Neural cell (in vitro differentiated cells): ENCODE measurements around the gene VAV2. TPM values are rescaled to one million over a fixed set of nuclear protein-coding genes. Genes with fewer than 3 reads are reported as not detected.

Source experiments
- H2AFZ ChIP-seq: fragments of 200-600, 300-800 bp; sonication (generic), shearing (Covaris generic); 2 replicates; pipeline ENCODE4 v1.6.0; 2014; ENCODE audit warnings: low read depth, mild to moderate bottlenecking, antibody characterized with exemption, low read length, moderate library complexity
- H3F3A ChIP-seq: fragments of 200-600 bp; shearing (Covaris generic); 2 replicates; pipeline ENCODE4 v1.6.1; 2016; ENCODE audit warnings: mild to moderate bottlenecking, moderate library complexity, mixed read lengths, antibody characterized with exemption, low read length; ENCODE audit not compliant: insufficient read depth, poor library complexity, severe bottlenecking
- H3K27ac ChIP-seq: fragments of 200-600, 300-800 bp; sonication (generic), shearing (Covaris generic); 2 replicates; pipeline ENCODE4 v1.5.1; 2014; ENCODE audit warnings: mild to moderate bottlenecking, low read length, moderate library complexity
- H3K27me3 ChIP-seq: fragments of 300-800, 200-600 bp; sonication (generic), shearing (Covaris generic); 2 replicates; pipeline ENCODE4 v1.6.0; 2014; ENCODE audit warnings: mild to moderate bottlenecking, low read depth, low read length, moderate library complexity; ENCODE audit not compliant: insufficient read depth
- H3K36me3 ChIP-seq: fragments of 300-800, 200-600 bp; sonication (generic), shearing (Covaris generic); 2 replicates; pipeline ENCODE4 v1.5.1; 2014; ENCODE audit warnings: mild to moderate bottlenecking, antibody characterized with exemption, low read length, moderate library complexity; ENCODE audit not compliant: insufficient read depth
- H3K4me2 ChIP-seq: fragments of 300-800, 200-600 bp; sonication (generic), shearing (Covaris generic); 2 replicates; pipeline ENCODE4 v1.6.0; 2014; ENCODE audit warnings: mild to moderate bottlenecking, low read length
- H3K4me3 ChIP-seq: fragments of 300-800, 200-600 bp; sonication (generic), shearing (Covaris generic); 2 replicates; pipeline ENCODE4 v1.5.1; 2014; ENCODE audit warnings: mild to moderate bottlenecking, low read length, moderate library complexity
- H3K79me2 ChIP-seq: fragments of 200-600 bp; shearing (Covaris generic); replicated peaks from 2 replicates; pipeline ENCODE4 v1.6.0; 2014; ENCODE audit warnings: mild to moderate bottlenecking, low read length, moderate library complexity; ENCODE audit not compliant: insufficient read depth
- H3K9ac ChIP-seq: fragments of 300-800, 200-600 bp; sonication (generic), shearing (Covaris generic); 2 replicates; pipeline ENCODE4 v1.6.1; 2016; ENCODE audit warnings: mild to moderate bottlenecking, low read length, mixed read lengths
- H3K9me2 ChIP-seq: fragments of 200-600 bp; shearing (Covaris generic); 2 replicates; pipeline ENCODE4 v1.6.1; 2016; ENCODE audit warnings: mild to moderate bottlenecking, low read length, mixed read lengths; ENCODE audit not compliant: insufficient read depth
- H3K9me3 ChIP-seq: fragments of 200-600, 300-800 bp; sonication (generic), shearing (Covaris generic); 2 replicates; pipeline ENCODE4 v1.6.1; 2016; ENCODE audit warnings: mild to moderate bottlenecking, mixed run types, low read length, moderate library complexity, mixed read lengths
- H4K20me1 ChIP-seq: fragments of 200-600 bp; shearing (Covaris generic); 2 replicates; pipeline ENCODE4 v1.6.1; 2016; ENCODE audit warnings: mild to moderate bottlenecking, mixed run types; ENCODE audit not compliant: insufficient read depth
- CTCF ChIP-seq: fragments of 450-650 bp; IDR thresholded peaks from 2 replicates; pipeline ENCODE4 v1.5.1; 2014; ENCODE audit warnings: antibody characterized with exemption, mild to moderate bottlenecking, moderate library complexity; ENCODE audit not compliant: poor library complexity, severe bottlenecking
- EP300 ChIP-seq: fragments of 450-650 bp; conservative IDR thresholded peaks from 2 replicates; pipeline ENCODE4 v1.6.1; 2014; ENCODE audit warnings: antibody characterized with exemption, mild to moderate bottlenecking, moderate library complexity; ENCODE audit not compliant: poor library complexity, severe bottlenecking
- EZH2 ChIP-seq: fragments of 200-600, 300-800 bp; shearing (Covaris generic), sonication (generic); IDR thresholded peaks from 2 replicates; pipeline ENCODE4 v1.6.1; 2014; ENCODE audit warnings: antibody characterized with exemption, low read length, borderline replicate concordance, mild to moderate bottlenecking; ENCODE audit not compliant: insufficient read depth, poor library complexity, severe bottlenecking
- MXI1 ChIP-seq: fragments of 450-650 bp; conservative IDR thresholded peaks from 2 replicates; pipeline ENCODE4 v1.6.1; 2014; ENCODE audit warnings: antibody characterized with exemption, mild to moderate bottlenecking; ENCODE audit not compliant: poor library complexity, severe bottlenecking
- POLR2AphosphoS5 ChIP-seq: IDR thresholded peaks from 2 replicates; pipeline ENCODE4 v1.6.1; 2012
- RAD21 ChIP-seq: fragments of 450-650 bp; conservative IDR thresholded peaks from 2 replicates; pipeline ENCODE4 v1.6.1; 2014; ENCODE audit warnings: antibody characterized with exemption, mild to moderate bottlenecking, moderate library complexity
- SMC3 ChIP-seq: fragments of 450-650 bp; conservative IDR thresholded peaks from 2 replicates; pipeline ENCODE4 v1.6.1; 2014; ENCODE audit warnings: antibody characterized with exemption, mild to moderate bottlenecking, moderate library complexity; ENCODE audit not compliant: poor library complexity
- TAF1 ChIP-seq: IDR thresholded peaks from 2 replicates; pipeline ENCODE4 v1.6.1; 2012; ENCODE audit warnings: low read depth
- polyA plus RNA-seq: library from polyadenylated mRNA; depleted of rRNA; stranded (reverse); fragments of >200 nt; gene quantifications from 2 replicates; pipeline ENCODE4 v1.2.3, GENCODE V29; 2014
- TF ChIP-seq, protein P1 (sequence below): IDR thresholded peaks from 2 replicates; pipeline ENCODE4 v1.6.1; 2012; ENCODE audit warnings: borderline replicate concordance

Gene VAV2
- polyA plus RNA-seq, 1 donor from 2014 or later, result 35.2 TPM

DNA sequence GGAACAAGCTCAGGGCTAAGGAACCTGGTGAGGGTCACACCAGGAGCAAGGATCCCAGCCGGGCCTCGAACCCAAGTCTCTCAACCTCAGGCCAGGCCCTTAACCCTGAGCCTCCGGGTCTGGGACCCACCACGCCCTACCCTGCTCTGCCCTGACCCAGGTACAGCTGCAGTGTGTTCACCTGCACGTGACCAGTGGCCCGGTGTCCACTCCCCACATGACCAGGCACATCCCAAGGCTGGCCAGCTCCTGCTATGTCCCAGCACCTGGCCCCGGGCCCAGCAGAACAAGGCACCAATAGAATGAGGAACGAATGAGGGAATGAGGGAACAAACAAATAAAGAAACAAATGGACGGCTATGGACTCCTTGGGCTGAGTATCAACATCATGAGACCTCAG is 142.0 kb downstream of the VAV2 start:
- H3K9me3 ChIP-seq, result no peaks in the 10 kb centered on the region
- no peak overlapping the region for H3K27ac ChIP-seq
- H4K20me1 ChIP-seq, result no peaks in the 10 kb centered on the region
- H3K4me2 ChIP-seq, result no peak overlapping the region
- no peak overlapping the region for H3K4me3 ChIP-seq
- no peaks in the 10 kb centered on the region for H3K27me3 ChIP-seq
- no peaks in the 10 kb centered on the region for H3F3A ChIP-seq
- peaks cover 6% of the 10 kb centered on the region for H3K79me2 ChIP-seq
- H2AFZ ChIP-seq, result no peak overlapping the region
- H3K9ac ChIP-seq, result no peak overlapping the region
- H3K9me2 ChIP-seq, result no peaks in the 10 kb centered on the region
- TF ChIP-seq CTCF (no peak), POLR2AphosphoS5 (no peak), EP300 (no peak), TAF1 (no peak), RAD21 (no peak), SMC3 (no peak), EZH2 (no peak), MXI1 (no peak)
- TF ChIP-seq, protein P1, sequence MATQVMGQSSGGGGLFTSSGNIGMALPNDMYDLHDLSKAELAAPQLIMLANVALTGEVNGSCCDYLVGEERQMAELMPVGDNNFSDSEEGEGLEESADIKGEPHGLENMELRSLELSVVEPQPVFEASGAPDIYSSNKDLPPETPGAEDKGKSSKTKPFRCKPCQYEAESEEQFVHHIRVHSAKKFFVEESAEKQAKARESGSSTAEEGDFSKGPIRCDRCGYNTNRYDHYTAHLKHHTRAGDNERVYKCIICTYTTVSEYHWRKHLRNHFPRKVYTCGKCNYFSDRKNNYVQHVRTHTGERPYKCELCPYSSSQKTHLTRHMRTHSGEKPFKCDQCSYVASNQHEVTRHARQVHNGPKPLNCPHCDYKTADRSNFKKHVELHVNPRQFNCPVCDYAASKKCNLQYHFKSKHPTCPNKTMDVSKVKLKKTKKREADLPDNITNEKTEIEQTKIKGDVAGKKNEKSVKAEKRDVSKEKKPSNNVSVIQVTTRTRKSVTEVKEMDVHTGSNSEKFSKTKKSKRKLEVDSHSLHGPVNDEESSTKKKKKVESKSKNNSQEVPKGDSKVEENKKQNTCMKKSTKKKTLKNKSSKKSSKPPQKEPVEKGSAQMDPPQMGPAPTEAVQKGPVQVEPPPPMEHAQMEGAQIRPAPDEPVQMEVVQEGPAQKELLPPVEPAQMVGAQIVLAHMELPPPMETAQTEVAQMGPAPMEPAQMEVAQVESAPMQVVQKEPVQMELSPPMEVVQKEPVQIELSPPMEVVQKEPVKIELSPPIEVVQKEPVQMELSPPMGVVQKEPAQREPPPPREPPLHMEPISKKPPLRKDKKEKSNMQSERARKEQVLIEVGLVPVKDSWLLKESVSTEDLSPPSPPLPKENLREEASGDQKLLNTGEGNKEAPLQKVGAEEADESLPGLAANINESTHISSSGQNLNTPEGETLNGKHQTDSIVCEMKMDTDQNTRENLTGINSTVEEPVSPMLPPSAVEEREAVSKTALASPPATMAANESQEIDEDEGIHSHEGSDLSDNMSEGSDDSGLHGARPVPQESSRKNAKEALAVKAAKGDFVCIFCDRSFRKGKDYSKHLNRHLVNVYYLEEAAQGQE, result no peak
- no peaks in the 10 kb centered on the region for H3K36me3 ChIP-seq

GRCh38 chr9:133849110-133849670 is 142.9 kb downstream of the VAV2 start:
- Histone ChIP-seq H3K4me2 (no peak overlapping the region), H4K20me1 (no peaks in the 10 kb centered on the region), H3K4me3 (no peak overlapping the region), H3K9me2 (no peaks in the 10 kb centered on the region), H3K27ac (no peak overlapping the region), H3K36me3 (no peaks in the 10 kb centered on the region), H3K79me2 (peaks cover 6% of the 10 kb centered on the region), H2AFZ (no peak overlapping the region), H3K9ac (no peak overlapping the region), H3K9me3 (no peaks in the 10 kb centered on the region), H3K27me3 (no peaks in the 10 kb centered on the region), H3F3A (no peaks in the 10 kb centered on the region)
- no peak for TF ChIP-seq MXI1
